Measurements from ENCODE around the gene PDE7B. TPM values are rescaled to one million over a fixed set of nuclear protein-coding genes. Genes with fewer than 3 reads are reported as not detected.

The PDE7B gene
- total and polyA plus RNA-seq, 2 of the 4 experiments (the other 2 are of a cell fraction): 7.8 to 12.4 TPM

DNA sequence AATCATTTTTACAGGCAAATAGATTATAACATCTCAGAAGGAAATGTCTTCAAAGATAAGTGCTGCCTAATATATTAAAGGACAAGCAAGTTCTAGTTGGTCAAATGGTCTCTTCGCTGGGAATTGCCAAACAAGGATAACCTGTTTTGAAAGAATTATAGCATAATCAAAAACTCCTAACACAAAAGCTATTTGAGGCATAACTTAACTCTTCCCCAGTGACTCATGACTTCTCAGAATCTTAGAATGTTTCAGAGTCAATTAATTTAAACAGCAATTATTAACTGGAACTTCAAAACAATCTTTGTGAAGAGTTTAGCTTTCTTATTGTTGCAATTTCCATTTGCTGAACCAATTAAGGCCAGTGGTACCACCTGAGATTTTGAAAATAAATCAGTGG is 272.0 kb downstream of the PDE7B start:
- no peak overlapping the region for H4K5ac ChIP-seq (ENCODE audit: low read depth, low read length)
- dilution Hi-C loops (cut with HindIII; ENCODE audit: low sequenced_read_pairs, unreplicated experiment): no loop called here
- no peaks in the 10 kb centered on the region for H4K20me1 ChIP-seq (ENCODE audit: insufficient read depth, low read length)
- peak overlapping the region; percentile 31; the same call in 1 of the 2 replicates for H3K4me2 ChIP-seq (ENCODE audit: low read depth, low read length)
- H3K4me3 ChIP-seq (ENCODE audit: insufficient read depth, low read depth, low read length): no peak overlapping the region
- peaks cover 19 to 26% of the 10 kb centered on the region in 2 experiments for H3K79me1 ChIP-seq (ENCODE audit: low read depth in 1 of 2, low read length in 2 of 2)
- ChIA-PET POLR2A (ENCODE audit: unreplicated experiment) (no interaction called here), CTCF (interaction anchor here (1.2 kb wide), 1 partner anchor 10 kb away, joined by 3 read pairs; no protein-coding TSS in a partner anchor)
- H3K9ac ChIP-seq (ENCODE audit: low read depth, low read length): no peak overlapping the region
- DNase-seq (peak; percentile 73), ATAC-seq (ENCODE audit: low read depth) (peak; percentile 65)
- BruUV-seq (replicated peaks): no TSS peak
- intact Hi-C loops (cut with micrococcal nuclease): no loop called here
- H2BK20ac ChIP-seq (ENCODE audit: low read depth, low read length): no peak overlapping the region
- H3K56ac ChIP-seq (ENCODE audit: extremely low read depth, insufficient read depth, low read length): no peak overlapping the region
- H3K4me1 ChIP-seq (ENCODE audit: control insufficient read depth, insufficient read depth, low read length): no peaks in the 10 kb centered on the region; the same call in 1 of the 2 replicates
- no peak overlapping the region for H2AK5ac ChIP-seq (ENCODE audit: low read depth, low read length)
- WGBS, 2 experiments (ENCODE audit: extremely low coverage in 2 of 2, insufficient read length in 1 of 2): no CpG with 5 or more reads among the region's 1 CpG
- H4K8ac ChIP-seq (ENCODE audit: low read depth in 2 of 2, low read length in 2 of 2): no peak overlapping the region; a peak in 1 of 4 replicates
- no peak overlapping the region for H3K27ac ChIP-seq (ENCODE audit: insufficient read depth, low read length)
- no peak overlapping the region for H3K4ac ChIP-seq (ENCODE audit: low read depth, low read length)
- in situ Hi-C loops (cut with MboI; ENCODE audit: low sequenced_read_pairs): no loop called here
- peaks cover 8% of the 10 kb centered on the region for H3K36me3 ChIP-seq (ENCODE audit: control insufficient read depth, insufficient read depth, low read length)
- peak overlapping the region; percentile 71 for H2BK5ac ChIP-seq (ENCODE audit: low read depth, low read length, poor library complexity, severe bottlenecking)
- no peak overlapping the region for H4K91ac ChIP-seq (ENCODE audit: insufficient read depth, low read depth, low read length)
- H3K23ac ChIP-seq (ENCODE audit: low read depth, low read length): no peak overlapping the region
- TF ChIP-seq ELK1 (IDR thresholded peaks at IDR 0.05; ENCODE audit: borderline replicate concordance, low read depth, low read length): no peak
- TF ChIP-seq MAZ (IDR thresholded peaks at IDR 0.05; ENCODE audit: borderline replicate concordance, low read depth, low read length): no peak
- peak; percentile 64 for TF ChIP-seq CEBPB (IDR thresholded peaks at IDR 0.05; ENCODE audit: low read depth, low read length)
- TF ChIP-seq BHLHE40 (IDR thresholded peaks at IDR 0.05; ENCODE audit: low read depth, low read length): no peak
- no peak for TF ChIP-seq MXI1 (IDR thresholded peaks at IDR 0.05; ENCODE audit: borderline replicate concordance, low read depth, low read length)
- TF ChIP-seq CTCF (conservative IDR thresholded peaks at IDR 0.05; ENCODE audit: low read depth, low read length): no peak
- TF ChIP-seq CHD1 (IDR thresholded peaks at IDR 0.05; ENCODE audit: low read depth, low read length): no peak
- TF ChIP-seq RFX5 (IDR thresholded peaks at IDR 0.05; ENCODE audit: low read depth, low read length): no peak
- no peak overlapping the region for H2BK120ac ChIP-seq (ENCODE audit: low read depth, low read length)
- no peak overlapping the region for H3K14ac ChIP-seq (replicated peaks; ENCODE audit: low read depth, low read length)
- H3K18ac ChIP-seq (ENCODE audit: low read depth, low read length): no peak overlapping the region
- H2AFZ ChIP-seq (replicated peaks; ENCODE audit: low read length, poor library complexity): no peak overlapping the region
- H3K9me1 ChIP-seq (ENCODE audit: insufficient read depth, low read length): peaks cover 2% of the 10 kb centered on the region; the same call in 1 of the 2 replicates
- no peaks in the 10 kb centered on the region for H3K27me3 ChIP-seq (ENCODE audit: control insufficient read depth, insufficient read depth, low read length)
- no peak overlapping the region for H2AK9ac ChIP-seq (replicated peaks; ENCODE audit: low read depth, low read length, poor library complexity)
- no peak overlapping the region for H2BK15ac ChIP-seq (ENCODE audit: low read depth, low read length)
- no peaks in the 10 kb centered on the region for H3K9me3 ChIP-seq (ENCODE audit: control insufficient read depth, insufficient read depth, low read length)
